Keratinocyte (primary cell): ENCODE results near the gene XAB2. TPM values are rescaled to one million over a fixed set of nuclear protein-coding genes. Genes with fewer than 3 reads are reported as not detected.

ENCODE experiments used
- DNase-seq: peaks from one replicate; pipeline ENCODE4 v3.0.0-alpha.2; 2011; ENCODE audit warnings: low read depth, missing footprints, low spot score
- FAIRE-seq: peaks from 2 replicates; lab custom pipeline; 2011; peaks lifted over from hg19 to GRCh38; lab: Jason Lieb, UNC
- H2AFZ ChIP-seq: 2 replicates; pipeline ENCODE4 v1.6.0; 2012; ENCODE audit warnings: low read length, control low read depth, inconsistent platforms; ENCODE audit not compliant: control insufficient read depth
- H3K27ac ChIP-seq: 2 replicates; pipeline ENCODE4 v1.5.1; 2011; ENCODE audit warnings: low read length; ENCODE audit not compliant: control insufficient read depth, insufficient read depth
- H3K27me3 ChIP-seq: 3 replicates; pipeline ENCODE4 v1.6.0; 2011; ENCODE audit warnings: low read length; ENCODE audit not compliant: control insufficient read depth, insufficient read depth; ENCODE audit errors: extremely low read depth
- H3K36me3 ChIP-seq, 2 experiments: 2 replicates in 1 of 2; 3 replicates in 1 of 2; pipeline ENCODE4 v1.5.1; 2011; ENCODE audit warnings: low read length in 2 of 2, mild to moderate bottlenecking in 1 of 2; ENCODE audit not compliant: control insufficient read depth in 2 of 2, insufficient read depth in 2 of 2; ENCODE audit errors: extremely low read depth in 1 of 2
- H3K4me1 ChIP-seq: 3 replicates; pipeline ENCODE4 v1.5.1; 2011; ENCODE audit warnings: low read length; ENCODE audit not compliant: control insufficient read depth, insufficient read depth; ENCODE audit errors: extremely low read depth
- H3K4me2 ChIP-seq: 3 replicates; pipeline ENCODE4 v1.6.0; 2011; ENCODE audit warnings: low read depth, low read length; ENCODE audit not compliant: control insufficient read depth, insufficient read depth; ENCODE audit errors: extremely low read depth
- H3K4me3 ChIP-seq, 3 experiments: fragments of 200-600 bp in 1 of 3; sonication (generic) in 1 of 3; 2 replicates in 2 of 3; 3 replicates in 1 of 3; pipeline ENCODE4 v1.5.1; 2011 to 2016; ENCODE audit warnings: low read length in 3 of 3, mild to moderate bottlenecking in 3 of 3, control low read depth in 2 of 3, inconsistent platforms in 1 of 3, low read depth in 1 of 3, mixed read lengths in 1 of 3, mixed run types in 1 of 3, moderate library complexity in 1 of 3; ENCODE audit not compliant: control insufficient read depth in 2 of 3, insufficient read depth in 2 of 3; ENCODE audit errors: extremely low read depth in 1 of 3
- H3K79me2 ChIP-seq: 2 replicates; pipeline ENCODE4 v1.6.0; 2012; ENCODE audit warnings: low read length; ENCODE audit not compliant: control insufficient read depth, insufficient read depth
- H3K9ac ChIP-seq: 3 replicates; pipeline ENCODE4 v1.6.0; 2011; ENCODE audit warnings: low read length; ENCODE audit not compliant: control insufficient read depth, insufficient read depth; ENCODE audit errors: extremely low read depth
- H3K9me1 ChIP-seq: 3 replicates; pipeline ENCODE4 v1.6.0; 2011; ENCODE audit warnings: low read length; ENCODE audit not compliant: control insufficient read depth, insufficient read depth; ENCODE audit errors: extremely low read depth
- H3K9me3 ChIP-seq: 2 replicates; pipeline ENCODE4 v1.5.1; 2012; ENCODE audit warnings: low read depth, low read length; ENCODE audit not compliant: control insufficient read depth
- H4K20me1 ChIP-seq: 3 replicates; pipeline ENCODE4 v1.6.0; 2011; ENCODE audit warnings: low read length; ENCODE audit not compliant: control insufficient read depth, insufficient read depth; ENCODE audit errors: extremely low read depth
- CTCF ChIP-seq, 3 experiments: IDR thresholded peaks in 1 of 3; conservative IDR thresholded peaks in 1 of 3; optimal IDR thresholded peaks in 1 of 3; 2 replicates in 2 of 3; 3 replicates in 1 of 3; pipeline versions ENCODE3 to v1.5.1; 2011; ENCODE audit warnings: low read length in 3 of 3, mild to moderate bottlenecking in 3 of 3, moderate library complexity in 2 of 3, control low read depth in 1 of 3, inconsistent platforms in 1 of 3; ENCODE audit not compliant: insufficient read depth in 2 of 3; ENCODE audit errors: extremely low read depth in 1 of 3
- EZH2 ChIP-seq: IDR thresholded peaks from one replicate; pipeline ENCODE4 v1.6.1; 2012; ENCODE audit warnings: inconsistent platforms, mild to moderate bottlenecking, low read length, moderate library complexity
- dilution Hi-C: fragments of 300-500 bp; cut with MboI; formaldehyde crosslinking; loops from one replicate; pipeline ENCODE4 v1.7.0; 2020; ENCODE audit warnings: low sequenced_read_pairs; ENCODE audit not compliant: extremely low pct_ligation_motif_present
- polyA plus RNA-seq, 5 experiments: library from polyadenylated mRNA; depleted of rRNA in 3 of 5; stranded (reverse) in 3 of 5; stranded (forward) in 1 of 5; unstranded in 1 of 5; fragments of >200 nt; gene quantifications; 1 replicate in 1 of 5; 2 replicates in 3 of 5; 3 replicates in 1 of 5; pipeline versions ENCODE4 v1.2.1 to v1.2.3, GENCODE V29; 2011 to 2012; ENCODE audit warnings: missing spikeins in 2 of 5, low read depth in 1 of 5, low replicate concordance in 1 of 5

The XAB2 gene
- polyA plus RNA-seq, 1 donor (not counting 4 experiments of a cell fraction or from before 2014, with no cell fraction given), result 15.6 TPM

DNA sequence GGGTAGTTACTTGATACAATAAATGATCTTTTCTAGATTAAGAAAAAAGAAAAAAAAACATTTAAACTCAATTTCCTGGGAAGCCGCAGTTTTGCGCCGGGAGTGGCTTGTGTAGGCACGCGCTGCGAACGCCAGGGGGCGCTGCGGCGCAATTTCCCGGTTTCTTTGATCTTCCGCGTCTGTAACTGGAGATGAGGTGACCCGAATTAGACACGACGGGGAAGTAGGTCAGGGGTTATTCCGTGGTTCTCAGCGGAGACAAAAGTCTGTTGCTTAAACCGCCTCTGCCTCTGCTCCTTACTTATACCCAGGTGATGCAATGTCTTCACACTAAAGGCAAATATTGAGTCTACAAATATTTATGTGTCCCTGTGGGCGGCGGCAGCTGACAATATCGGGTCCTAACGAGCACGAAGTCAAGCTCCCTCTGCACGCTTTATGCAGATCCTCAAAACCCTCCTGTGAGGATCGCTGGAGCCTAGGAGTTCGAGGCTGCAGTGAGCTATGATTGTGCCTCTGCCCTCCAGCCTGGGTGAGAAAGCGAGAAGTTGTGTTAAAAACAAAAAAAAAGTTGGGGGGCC, 22.8 kb upstream of the XAB2 start:
- TF ChIP-seq CTCF (optimal IDR thresholded peaks at IDR 0.05 in 1 of 3, IDR thresholded peaks at IDR 0.05 in 1 of 3, conservative IDR thresholded peaks at IDR 0.05 in 1 of 3; ENCODE audit: extremely low read depth in 1 of 3, insufficient read depth in 2 of 3, low read length in 3 of 3), result peak; percentile 78 to 95 (median 87)
- no peak for TF ChIP-seq EZH2
- Histone ChIP-seq H3K4me3 (peak overlapping the region in 1 of 3 experiments; percentile 42), H3K9me3 (no peaks in the 10 kb centered on the region), H3K9me1 (peaks cover 2% of the 10 kb centered on the region), H2AFZ (peak overlapping the region; percentile 67), H4K20me1 (no peaks in the 10 kb centered on the region), H3K36me3 (peaks cover 3 to 4% of the 10 kb centered on the region in 2 experiments), H3K9ac (no peak overlapping the region), H3K79me2 (no peaks in the 10 kb centered on the region), H3K27me3 (no peaks in the 10 kb centered on the region), H3K4me2 (peak overlapping the region; percentile 87), H3K4me1 (peaks cover 4% of the 10 kb centered on the region), H3K27ac (no peak overlapping the region)
- FAIRE-seq (peak; percentile 64), DNase-seq (no peak)
- dilution Hi-C loops, result no loop called here

DNA sequence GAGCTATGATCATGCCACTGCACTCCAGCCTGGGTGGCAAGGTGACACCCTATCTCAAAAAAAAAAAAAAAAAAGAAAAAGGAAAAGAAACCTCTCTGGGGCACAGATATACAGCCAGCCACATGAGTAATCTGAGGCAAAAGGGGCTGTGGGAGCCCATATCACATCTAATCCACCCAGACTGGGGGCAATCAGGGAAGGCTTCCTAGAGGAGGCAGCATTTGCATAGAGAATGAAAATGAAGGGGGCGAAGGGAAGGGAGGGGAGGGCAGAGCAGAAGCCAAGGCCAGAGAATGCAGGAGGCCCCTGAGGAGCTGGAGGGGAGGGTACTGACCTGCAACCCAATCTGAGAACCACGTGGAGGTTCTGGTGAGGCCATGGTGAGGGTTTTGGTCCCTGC, 20.8 kb upstream of the XAB2 start:
- no peak for FAIRE-seq
- Histone ChIP-seq H3K79me2 (no peaks in the 10 kb centered on the region), H3K9me1 (peaks cover 2% of the 10 kb centered on the region), H3K4me3 (no peak overlapping the region), H3K27ac (no peak overlapping the region), H4K20me1 (no peaks in the 10 kb centered on the region), H3K4me1 (peaks cover 4% of the 10 kb centered on the region), H3K4me2 (no peak overlapping the region), H2AFZ (no peak overlapping the region), H3K9ac (no peak overlapping the region), H3K27me3 (no peaks in the 10 kb centered on the region), H3K36me3 (peaks cover 4 to 7% of the 10 kb centered on the region in 2 experiments), H3K9me3 (no peaks in the 10 kb centered on the region)
- TF ChIP-seq EZH2, result no peak
- TF ChIP-seq CTCF (optimal IDR thresholded peaks at IDR 0.05 in 1 of 3, IDR thresholded peaks at IDR 0.05 in 1 of 3, conservative IDR thresholded peaks at IDR 0.05 in 1 of 3; ENCODE audit: extremely low read depth in 1 of 3, insufficient read depth in 2 of 3, low read length in 3 of 3), result no peak
- DNase-seq, result no peak
- dilution Hi-C loops, result no loop called here
